HepG2 (cell line): ENCODE measurements around the gene ENDOU. TPM values are rescaled to one million over a fixed set of nuclear protein-coding genes. Genes with fewer than 3 reads are reported as not detected.

Source experiments
- ATAC-seq: fragments of 200-7000 bp; cut with Tn5 transposase; 3 replicates; pipeline ENCODE4 v1.9.1; 2020; ENCODE audit warnings: mild to moderate bottlenecking, moderate library complexity
- BruUV-seq: library from RNA; stranded (reverse); fragments of 400-500 nt; replicated peaks from 2 replicates; lab custom pipeline; 2021; lab: Mats Ljungman, UMichigan
- CTCF ChIA-PET: fragments of 300-600 bp; formaldehyde crosslinking; extraction: SDS; loops from one replicate; lab custom pipeline; 2021; ENCODE audit warnings: low total read pairs, inconsistent platforms, low intra/inter-chr PET ratio; lab: Yijun Ruan, JAX
- POLR2A ChIA-PET: fragments of 350-600 bp; sonication (Branson Sonifier 250); formaldehyde crosslinking; loops from one replicate; lab custom pipeline; 2020; ENCODE audit warnings: antibody characterized with exemption, inconsistent platforms; lab: Yijun Ruan, JAX
- DNase-seq: peaks from one replicate; pipeline ENCODE4 v3.0.0-alpha.2; 2015; ENCODE audit warnings: low spot score
- FAIRE-seq: peaks from 3 replicates; lab custom pipeline; 2011; peaks lifted over from hg19 to GRCh38; lab: Jason Lieb, UNC
- H2AFZ ChIP-seq: one replicate; pipeline ENCODE4 v1.6.1; 2011; ENCODE audit warnings: low read length, inconsistent platforms
- H3K27ac ChIP-seq: fragments of 300-600 bp; 3 replicates; pipeline ENCODE4 v1.8.0; 2011; ENCODE audit warnings: mixed run types, mild to moderate bottlenecking, mixed read lengths, low read length, inconsistent platforms; ENCODE audit not compliant: insufficient read depth; ENCODE audit errors: extremely low read length
- H3K27me3 ChIP-seq, 2 experiments: fragments of 200-600 bp in 1 of 2; 2 replicates in 1 of 2; 3 replicates in 1 of 2; pipeline versions ENCODE4 v1.6.0 to v1.8.0; 2011; ENCODE audit warnings: low read length in 2 of 2, mild to moderate bottlenecking in 2 of 2, moderate library complexity in 2 of 2, inconsistent platforms in 1 of 2; ENCODE audit not compliant: insufficient read depth in 2 of 2, control insufficient read depth in 1 of 2
- H3K36me3 ChIP-seq, 2 experiments: fragments of 200-600 bp in 1 of 2; replicated peaks in 1 of 2; 2 replicates in 1 of 2; 3 replicates in 1 of 2; pipeline versions ENCODE4 v1.5.1 to v1.8.0; 2011; ENCODE audit warnings: low read length in 2 of 2, inconsistent platforms in 1 of 2; ENCODE audit not compliant: insufficient read depth in 2 of 2, control insufficient read depth in 1 of 2
- H3K4me1 ChIP-seq: 2 replicates; pipeline ENCODE4 v1.5.1; 2012; ENCODE audit warnings: low read length, inconsistent platforms; ENCODE audit not compliant: insufficient read depth
- H3K4me2 ChIP-seq: 2 replicates; pipeline ENCODE4 v1.6.0; 2011; ENCODE audit warnings: low read depth, low read length, inconsistent platforms
- H3K4me3 ChIP-seq, 3 experiments: fragments of 200-600 bp in 1 of 3; sonication (generic), shearing (Covaris generic) in 1 of 3; replicated peaks in 1 of 3; 2 replicates each; pipeline ENCODE4 v1.5.1; 2011 to 2016; ENCODE audit warnings: low read length in 3 of 3, inconsistent platforms in 2 of 3, low read depth in 2 of 3, mild to moderate bottlenecking in 2 of 3, control low read depth in 1 of 3, mixed read lengths in 1 of 3; ENCODE audit not compliant: insufficient read depth in 1 of 3
- H3K79me2 ChIP-seq: one replicate; pipeline ENCODE4 v1.6.1; 2011; ENCODE audit warnings: low read length, inconsistent platforms; ENCODE audit not compliant: insufficient read depth
- H3K9ac ChIP-seq: 2 replicates; pipeline ENCODE4 v1.6.0; 2011; ENCODE audit warnings: mild to moderate bottlenecking, low read depth, low read length, inconsistent platforms; ENCODE audit not compliant: insufficient read depth
- H3K9me3 ChIP-seq: 2 replicates; pipeline ENCODE4 v1.5.1; 2012; ENCODE audit warnings: mild to moderate bottlenecking, low read length
- H4K20me1 ChIP-seq: 2 replicates; pipeline ENCODE4 v1.6.0; 2011; ENCODE audit warnings: inconsistent platforms, mild to moderate bottlenecking, low read length, moderate library complexity; ENCODE audit not compliant: insufficient read depth
- MATR3 ChIP-seq: sonication (generic); formaldehyde crosslinking; IDR thresholded peaks from 2 replicates; pipeline ENCODE4 v1.4.0; 2020; ENCODE audit warnings: missing genetic modification reagents
- WGBS: methylation state at CpG from one replicate; pipeline ENCODE4 v1.1.6; 2017; ENCODE audit warnings: low lambda C conversion rate; 5-methylcytosine and 5-hydroxymethylcytosine counted together
- in situ Hi-C: cut with HindIII; loops from 2 replicates; pipeline ENCODE4 v1.10.0; 2017; ENCODE audit warnings: low pct_unique_long_range_greater_than_20kb; ENCODE audit not compliant: extremely low pct_ligation_motif_present
- intact Hi-C: fragments of 100-400 bp; cut with micrococcal nuclease; formaldehyde crosslinking; loops from one replicate; pipeline ENCODE4 v1.10.0; 2022; ENCODE audit not compliant: unreplicated experiment
- polyA plus RNA-seq, 8 experiments: library from polyadenylated mRNA; depleted of rRNA in 3 of 8; stranded (reverse) in 7 of 8; unstranded in 1 of 8; fragments of >200 nt; fragmentation: Illumina TruSeq in 4 of 8; extraction: Trizol in 4 of 8; gene quantifications; 2 replicates each; pipeline versions ENCODE4 v1.2.1 to v1.2.3, GENCODE V29; 2011 to 2016; ENCODE audit warnings: low read depth in 4 of 8, missing spikeins in 1 of 8, mixed read lengths in 1 of 8; ENCODE audit not compliant: insufficient read depth in 1 of 8
- total RNA-seq, 5 experiments: library from RNA; depleted of rRNA; stranded (reverse); fragments of >200 nt; fragmentation: Illumina TruSeq; extraction: Trizol; gene quantifications; 2 replicates each; pipeline ENCODE4 v1.2.3, GENCODE V29; 2016; ENCODE audit warnings: low read depth in 1 of 5
- TF ChIP-seq, protein P1 (sequence below): sonication (generic); formaldehyde crosslinking; IDR thresholded peaks from 2 replicates; pipeline ENCODE4 v1.5.0; 2020; ENCODE audit warnings: mild to moderate bottlenecking, low read depth, missing genetic modification reagents, borderline replicate concordance
- TF ChIP-seq, protein P2 (sequence below): sonication (generic); formaldehyde crosslinking; IDR thresholded peaks from 2 replicates; pipeline ENCODE4 v1.8.1; 2023; ENCODE audit warnings: mild to moderate bottlenecking, moderate library complexity, missing genetic modification reagents

The ENDOU gene
- total and polyA plus RNA-seq, 2 of the 13 experiments (the other 11 are each of a cell fraction or from before 2014, with no cell fraction given), result not detected

DNA sequence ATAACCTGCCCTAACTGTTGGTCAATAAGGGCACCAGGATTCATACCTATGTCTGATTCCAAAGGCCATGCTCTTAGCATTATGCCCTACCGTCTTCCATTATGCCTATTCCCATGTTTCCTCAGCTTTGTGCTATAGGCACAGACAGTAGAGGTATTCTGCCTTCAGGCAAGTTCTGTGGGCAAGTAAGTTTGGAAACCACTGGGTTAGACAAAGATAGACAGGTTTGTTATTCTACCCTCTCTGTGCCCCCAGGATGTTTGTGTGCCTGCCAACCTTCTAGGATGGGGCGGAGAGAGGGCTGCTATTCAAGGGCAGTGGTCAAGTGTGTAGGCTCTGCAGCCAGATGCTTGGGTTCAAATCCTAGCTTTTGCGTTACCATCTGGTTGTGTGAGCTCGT, 28.8 kb upstream of the ENDOU start (continued):
- no peak for TF ChIP-seq MATR3 (CRISPR knock-in tag)

DNA sequence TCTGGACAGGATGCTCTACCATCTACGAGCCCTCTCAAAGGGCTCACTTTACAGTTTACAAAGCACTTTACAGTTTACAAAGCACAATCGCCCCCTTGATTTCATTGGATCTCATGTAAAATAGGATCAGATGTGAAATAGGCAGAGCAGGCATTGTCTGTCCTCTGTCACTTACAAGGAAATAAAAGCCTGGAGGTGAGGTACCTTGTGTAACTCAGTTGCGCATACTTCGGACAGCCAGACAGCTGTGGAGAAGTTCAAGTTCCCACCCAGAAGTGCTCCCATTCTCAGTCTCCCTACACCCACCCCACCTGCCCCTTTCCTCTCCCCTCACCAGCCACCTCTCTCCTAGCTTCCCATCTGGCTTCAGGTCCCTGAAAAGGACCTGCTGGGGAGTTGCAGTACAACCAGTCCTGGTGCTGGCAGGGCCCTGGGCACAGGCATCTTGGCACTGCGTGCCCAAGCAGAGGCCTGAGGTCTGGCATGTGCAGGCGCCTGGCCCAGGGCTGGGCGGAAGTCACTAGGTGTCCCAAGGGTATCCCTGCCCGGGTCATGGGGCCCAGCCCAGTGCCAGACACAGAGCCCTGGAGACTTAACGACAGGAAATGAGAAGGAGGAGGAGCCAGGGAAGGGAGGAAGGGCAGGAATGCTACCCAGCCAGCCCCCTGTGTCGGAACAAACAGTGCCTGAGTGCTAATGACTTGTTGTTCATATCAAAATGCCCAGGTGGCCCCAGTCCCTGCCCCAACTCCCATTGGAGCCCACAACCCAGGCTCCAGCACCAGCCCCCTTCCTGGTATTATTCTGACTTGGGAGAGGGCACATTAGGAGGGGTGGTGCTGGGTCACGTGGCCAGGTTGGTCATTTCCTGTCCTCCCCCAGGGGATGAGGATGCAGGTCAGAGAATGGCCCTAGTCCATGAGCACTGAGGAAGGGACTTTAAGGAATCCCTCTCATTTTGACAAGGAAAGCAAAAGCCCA, 28.0 kb upstream of the ENDOU start:
- Histone ChIP-seq H3K9ac (no peak overlapping the region), H3K27ac (no peak overlapping the region), H3K9me3 (no peaks in the 10 kb centered on the region), H3K4me1 (peaks cover 25% of the 10 kb centered on the region), H3K79me2 (no peaks in the 10 kb centered on the region), H2AFZ (no peak overlapping the region), H4K20me1 (no peaks in the 10 kb centered on the region), H3K36me3 (no peaks in the 10 kb centered on the region), H3K27me3 (peaks cover 6 to 50% of the 10 kb centered on the region in 2 experiments; a peak in 3 of 5 replicates), H3K4me2 (peak overlapping the region; percentile 23; the same call in 1 of the 2 replicates), H3K4me3 (no peak overlapping the region)
- CTCF ChIA-PET, result no interaction called here
- POLR2A ChIA-PET, result no interaction called here
- FAIRE-seq, result no peak
- WGBS, result 42% methylated on average over 11 of the region's 11 CpGs
- DNase-seq, result no peak
- intact Hi-C loops (no loop called here), in situ Hi-C loops (no loop called here)
- no TSS peak for BruUV-seq
- TF ChIP-seq, protein P1, sequence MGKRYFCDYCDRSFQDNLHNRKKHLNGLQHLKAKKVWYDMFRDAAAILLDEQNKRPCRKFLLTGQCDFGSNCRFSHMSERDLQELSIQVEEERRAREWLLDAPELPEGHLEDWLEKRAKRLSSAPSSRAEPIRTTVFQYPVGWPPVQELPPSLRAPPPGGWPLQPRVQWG (CRISPR knock-in tag), result no peak
- TF ChIP-seq, protein P2, sequence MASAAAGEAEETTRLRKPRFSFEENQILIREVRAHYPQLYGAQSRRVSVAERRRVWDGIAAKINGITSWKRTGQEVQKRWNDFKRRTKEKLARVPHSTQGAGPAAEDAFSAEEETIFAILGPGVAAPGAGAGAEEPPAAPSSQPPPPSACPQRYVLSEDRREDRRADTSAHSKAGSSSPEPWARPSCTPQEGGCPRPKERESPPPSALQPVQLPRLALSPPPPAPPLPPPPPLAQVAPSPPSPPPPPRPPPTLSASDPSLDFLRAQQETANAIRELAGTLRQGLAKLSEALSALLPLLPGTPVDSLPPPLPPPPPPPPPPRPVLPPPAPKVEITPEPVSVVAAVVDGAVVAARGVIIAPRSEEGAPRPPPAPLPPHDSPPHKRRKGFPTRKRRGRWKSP (CRISPR knock-in tag), result no peak
- no peak for ATAC-seq
